Ovary (tissue), 9 donors: ENCODE results near the gene CCDC32. TPM values are rescaled to one million over a fixed set of nuclear protein-coding genes. Genes with fewer than 3 reads are reported as not detected.

Experiments
- DNase-seq, 5 donors: peaks; one replicate each; pipeline ENCODE4 v3.0.0-alpha.2; 2019 to 2020
- H3K27ac ChIP-seq, 2 donors: fragments of 200-600 bp; one replicate each; pipeline versions ENCODE4 v1.5.1 to v1.8.0; 2019 to 2022
- H3K27me3 ChIP-seq: fragments of 200-600 bp; one replicate; pipeline ENCODE4 v1.8.0; 2022
- H3K36me3 ChIP-seq: fragments of 200-600 bp; sonication (generic); one replicate; pipeline ENCODE4 v1.5.1; 2019
- H3K4me1 ChIP-seq: one replicate; pipeline ENCODE4 v1.8.1; 2013; ENCODE audit warnings: mild to moderate bottlenecking, moderate library complexity; ENCODE audit not compliant: insufficient read depth
- H3K4me3 ChIP-seq: fragments of 200-600 bp; sonication (generic); one replicate; pipeline ENCODE4 v1.5.1; 2017
- H3K9me3 ChIP-seq, 2 donors: fragments of 200-600 bp in 1 of 2; sonication (generic) in 1 of 2; one replicate each; pipeline versions ENCODE4 v1.5.1 to v1.8.1; 2013 to 2019; ENCODE audit warnings: mild to moderate bottlenecking in 1 of 2, moderate library complexity in 1 of 2
- EP300 ChIP-seq: sonication (generic); formaldehyde crosslinking; IDR thresholded peaks from one replicate; pipeline ENCODE4 v1.6.1; 2017; ENCODE audit warnings: antibody characterized with exemption
- POLR2A ChIP-seq: fragments of 450-650 bp; IDR thresholded peaks from one replicate; pipeline ENCODE4 v1.6.1; 2017; ENCODE audit warnings: antibody characterized with exemption, mild to moderate bottlenecking, moderate library complexity
- WGBS, 3 donors: extraction: QIAGEN DNeasy Blood & Tissue Kit in 1 of 3; methylation state at CpG; one replicate each; pipeline versions ENCODE4 v1.1.5 to v1.1.7; 2013 to 2017; 5-methylcytosine and 5-hydroxymethylcytosine counted together
- intact Hi-C, 4 donors: fragments of 100-400 bp; cut with DNase I; formaldehyde crosslinking; loops; one replicate each; pipeline versions ENCODE4 v1.11.0 to v1.15.1; 2022 to 2023
- polyA plus RNA-seq, 2 donors: library from polyadenylated mRNA; stranded (reverse); fragments of 200-250 nt in 1 of 2; fragments of 350-450 nt in 1 of 2; fragmentation: Illumina TruSeq in 1 of 2; extraction: RNeasy Lipid Tissue Mini Kit (QIAGEN cat#74804) in 1 of 2; gene quantifications; one replicate each; pipeline ENCODE4 v1.2.3, GENCODE V29; 2013 to 2014
- total RNA-seq, 7 donors: library from RNA; depleted of rRNA in 2 of 7; stranded (reverse); fragments of >200 nt in 2 of 7; fragmentation: NEBNext Ultra II Directional in 3 of 7; extraction: Animal tissue kit (Norgen Biotek cat#: 25700) in 3 of 7; gene quantifications; one replicate each; pipeline versions ENCODE4 v1.1.0 to v1.2.4, GENCODE V29; 2016 to 2023
- TF ChIP-seq, protein P1 (sequence below), 3 donors: fragments of 450-650 bp in 2 of 3; fragments of 200-600 bp in 1 of 3; IDR thresholded peaks; one replicate each; pipeline versions ENCODE4 v1.5.1 to v1.8.0; 2016 to 2022; ENCODE audit warnings: antibody characterized with exemption in 3 of 3, mild to moderate bottlenecking in 1 of 3
- donor health status: DM: no; HTN: no; CAD: no; lungs with moderate emphysema.
- donor health status: DM: no; HTN: no; CAD: no.
- donor health status: Bipolar disorder and iron deficiency.
- donor health status: DM: yes; HTN: yes; CAD: no.
- donor health status: DM: no; HTN: no; CAD: no.
- donor health status: DM: yes; HTN: yes; CAD: no.

Gene CCDC32
- total and polyA plus RNA-seq, 9 donors: 21.0 to 57.6 (median 31.0) TPM

DNA sequence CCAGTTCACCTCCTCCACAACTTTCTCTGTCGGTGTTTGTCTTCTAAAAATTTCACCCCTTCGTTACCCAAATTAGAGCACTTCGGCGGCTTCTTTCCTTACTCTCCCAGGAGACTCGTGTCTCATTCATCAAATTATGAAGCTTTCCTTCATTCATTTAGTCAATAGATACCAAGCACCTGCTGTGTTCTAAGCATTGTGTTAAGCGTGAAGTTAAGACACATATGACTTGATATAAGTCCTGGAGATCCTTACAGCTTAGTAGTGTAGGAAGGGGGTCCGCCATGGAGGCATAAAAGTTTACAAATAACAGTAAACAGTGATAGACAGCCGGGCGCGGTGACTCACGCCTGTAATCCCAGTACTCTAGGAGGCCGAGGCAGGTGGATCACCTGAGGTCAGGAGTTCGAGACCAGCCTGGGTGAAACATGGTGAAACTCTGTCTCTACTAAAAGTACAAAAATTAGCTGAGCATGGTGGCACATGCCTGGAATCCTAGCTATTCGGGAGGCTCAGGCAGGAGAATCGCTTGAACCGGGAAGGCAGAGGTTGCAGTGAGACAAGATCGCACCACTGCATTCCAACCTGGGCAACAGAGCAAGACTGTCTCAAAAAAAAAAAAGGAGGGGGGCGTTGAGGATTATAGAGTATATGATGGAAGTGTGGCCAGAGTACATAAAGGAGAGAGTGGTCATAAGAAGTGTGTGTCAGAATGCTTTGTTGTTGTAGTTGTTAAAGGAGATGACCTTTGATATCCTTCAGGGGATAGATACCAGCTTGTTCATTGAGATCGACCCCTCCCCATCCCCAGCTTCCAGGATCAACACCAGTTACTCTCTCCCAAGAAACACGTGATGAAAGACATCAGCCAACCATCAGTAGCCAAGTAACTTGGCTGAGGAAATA, 744 bp upstream of the CCDC32 start:
- H3K27me3 ChIP-seq: no peaks in the 10 kb centered on the region
- no peaks in the 10 kb centered on the region for H3K9me3 ChIP-seq
- WGBS, 3 donors: 34 to 46% (median 41%) methylated on average over 19 to 20 of the region's 20 CpGs
- no peak overlapping the region for H3K27ac ChIP-seq
- H3K36me3 ChIP-seq: no peaks in the 10 kb centered on the region
- peaks cover 9% of the 10 kb centered on the region for H3K4me1 ChIP-seq
- TF ChIP-seq, protein P1, sequence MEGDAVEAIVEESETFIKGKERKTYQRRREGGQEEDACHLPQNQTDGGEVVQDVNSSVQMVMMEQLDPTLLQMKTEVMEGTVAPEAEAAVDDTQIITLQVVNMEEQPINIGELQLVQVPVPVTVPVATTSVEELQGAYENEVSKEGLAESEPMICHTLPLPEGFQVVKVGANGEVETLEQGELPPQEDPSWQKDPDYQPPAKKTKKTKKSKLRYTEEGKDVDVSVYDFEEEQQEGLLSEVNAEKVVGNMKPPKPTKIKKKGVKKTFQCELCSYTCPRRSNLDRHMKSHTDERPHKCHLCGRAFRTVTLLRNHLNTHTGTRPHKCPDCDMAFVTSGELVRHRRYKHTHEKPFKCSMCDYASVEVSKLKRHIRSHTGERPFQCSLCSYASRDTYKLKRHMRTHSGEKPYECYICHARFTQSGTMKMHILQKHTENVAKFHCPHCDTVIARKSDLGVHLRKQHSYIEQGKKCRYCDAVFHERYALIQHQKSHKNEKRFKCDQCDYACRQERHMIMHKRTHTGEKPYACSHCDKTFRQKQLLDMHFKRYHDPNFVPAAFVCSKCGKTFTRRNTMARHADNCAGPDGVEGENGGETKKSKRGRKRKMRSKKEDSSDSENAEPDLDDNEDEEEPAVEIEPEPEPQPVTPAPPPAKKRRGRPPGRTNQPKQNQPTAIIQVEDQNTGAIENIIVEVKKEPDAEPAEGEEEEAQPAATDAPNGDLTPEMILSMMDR (IDR thresholded peaks at IDR 0.05): no peak
- TF ChIP-seq POLR2A (no peak), EP300 (no peak)
- DNase-seq: peak in 1 of 5 donors; percentile 39
- H3K4me3 ChIP-seq: peak overlapping the region; percentile 88
- intact Hi-C loops: loop anchor here in 2 of 4 donors (10.0 kb wide), 2 partner anchors 121 to 189 kb away; partner anchors contain the start of genes BAHD1 (in 1 of the 2) and RMDN3 (in 1 of the 2)

GRCh38 chr15:40563426-40563825, 1.4 kb downstream of the CCDC32 start:
- intact Hi-C loops: loop anchor here in 2 of 4 donors (10.0 kb wide), 2 partner anchors 119 to 191 kb away; partner anchors contain the start of genes BAHD1 (in 1 of the 2) and RMDN3 (in 1 of the 2)
- H3K27ac ChIP-seq: no peak overlapping the region
- H3K9me3 ChIP-seq: no peaks in the 10 kb centered on the region

DNA sequence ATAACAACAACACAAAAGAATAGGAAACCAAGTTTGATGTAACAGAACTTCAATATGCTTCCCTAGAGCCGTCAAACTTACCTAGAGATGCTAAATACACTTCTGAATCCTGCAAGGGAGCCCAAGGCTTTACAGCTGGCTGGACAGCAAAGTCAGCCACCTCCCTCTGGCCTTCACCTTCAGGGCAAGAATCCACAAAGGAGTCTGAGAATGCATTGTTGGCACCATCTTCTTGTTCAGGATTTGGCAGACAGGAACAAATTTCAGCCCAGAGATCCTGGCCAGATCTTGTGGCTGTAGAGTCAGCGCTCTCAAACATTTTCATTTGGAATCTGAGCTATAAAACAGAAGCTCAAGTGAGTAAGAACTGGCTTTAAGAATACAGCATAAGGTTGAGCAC, 2.2 kb downstream of the CCDC32 start:
- 8 to 36% (median 23%) methylated on average over 2 of the region's 2 CpGs for WGBS, 3 donors
- Histone ChIP-seq H3K4me3 (no peak overlapping the region), H3K9me3 (no peaks in the 10 kb centered on the region), H3K27ac (peak overlapping the region in 1 of 2 donors; percentile 1), H3K4me1 (peaks cover 4% of the 10 kb centered on the region), H3K36me3 (no peaks in the 10 kb centered on the region), H3K27me3 (no peaks in the 10 kb centered on the region)
- intact Hi-C loops: loop anchor here in 2 of 4 donors (10.0 kb wide), 2 partner anchors 118 to 192 kb away; partner anchors contain the start of genes BAHD1 (in 1 of the 2) and RMDN3 (in 1 of the 2)
- DNase-seq: peak in 2 of 5 donors; percentile 36 to 55
- TF ChIP-seq EP300 (no peak), POLR2A (no peak)
- TF ChIP-seq, protein P1 (IDR thresholded peaks at IDR 0.05): no peak

More at GRCh38 chr15:40563426-40563825, 1.4 kb downstream of the CCDC32 start:
- no peaks in the 10 kb centered on the region for H3K36me3 ChIP-seq
- DNase-seq: no peak
- TF ChIP-seq, protein P1 (IDR thresholded peaks at IDR 0.05): no peak
- TF ChIP-seq POLR2A (no peak), EP300 (no peak)
- no peak overlapping the region for H3K4me3 ChIP-seq
- H3K27me3 ChIP-seq: no peaks in the 10 kb centered on the region
- H3K4me1 ChIP-seq: peaks cover 4% of the 10 kb centered on the region

DNA sequence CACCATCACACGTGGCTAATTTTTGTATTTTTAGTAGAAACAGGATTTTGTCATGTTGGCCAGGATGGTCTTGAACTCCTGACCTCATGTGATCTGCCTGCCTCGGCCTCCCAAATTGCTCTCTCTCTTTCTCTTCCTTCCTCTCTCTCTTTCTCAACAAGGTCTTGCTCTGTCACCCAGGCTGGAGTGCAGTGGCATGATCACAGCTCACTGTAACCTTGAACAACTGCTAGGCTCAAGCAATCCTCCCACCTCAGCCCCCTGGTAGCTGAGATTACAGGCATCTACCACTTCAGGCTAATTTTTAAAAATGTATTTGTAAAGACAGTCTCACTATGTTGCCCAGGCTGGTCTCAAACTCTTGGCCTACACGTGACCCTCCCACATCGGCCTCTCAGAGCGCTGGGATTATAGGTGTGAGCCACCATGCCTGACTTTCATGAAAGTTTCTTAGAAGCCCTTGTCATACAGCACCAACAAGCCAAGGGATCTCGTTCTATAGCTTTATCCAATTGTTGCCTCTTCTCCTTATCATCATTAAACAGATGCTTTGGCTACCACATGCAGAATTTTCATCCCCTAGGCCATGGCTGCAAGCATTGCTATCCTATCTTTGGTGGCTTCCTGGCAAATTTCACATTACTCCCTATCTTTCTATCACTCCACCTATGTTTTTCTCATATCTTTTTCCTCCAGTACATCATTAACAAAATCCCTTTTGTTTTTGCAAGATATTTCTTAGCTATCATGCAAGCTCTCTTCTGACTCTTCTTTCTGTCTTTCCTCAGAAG, 5.7 kb downstream of the CCDC32 start:
- intact Hi-C loops: no loop called here
- H3K27ac ChIP-seq: no peak overlapping the region
- no peak overlapping the region for H3K4me3 ChIP-seq
- WGBS, 3 donors: 79 to 86% (median 84%) methylated on average over 6 of the region's 6 CpGs
- no peaks in the 10 kb centered on the region for H3K9me3 ChIP-seq
- peaks cover 4% of the 10 kb centered on the region for H3K4me1 ChIP-seq
- TF ChIP-seq POLR2A (no peak), EP300 (no peak)
- TF ChIP-seq, protein P1 (IDR thresholded peaks at IDR 0.05): no peak
- DNase-seq: no peak
- H3K36me3 ChIP-seq: no peaks in the 10 kb centered on the region
- H3K27me3 ChIP-seq: no peaks in the 10 kb centered on the region
